Tibial artery (tissue), 4 donors: Measurements from ENCODE around the gene CIAO3.
A peak's percentile ranks its signal among the peaks of the same experiment; 100 is the strongest.

Experiments used
- DNase-seq, 2 donors: peaks; one replicate each; pipeline ENCODE4 v3.0.0-alpha.2; 2019
- H3K27ac ChIP-seq, 2 donors: fragments of 200-600 bp; sonication (generic) in 1 of 2; 1 replicate in 1 of 2; 2 replicates in 1 of 2; pipeline ENCODE4 v1.5.1; 2018 to 2019; ENCODE audit warnings: mild to moderate bottlenecking in 1 of 2
- H3K27me3 ChIP-seq, 2 donors: fragments of 200-600 bp; sonication (generic) in 1 of 2; one replicate each; pipeline versions ENCODE4 v1.5.1 to v1.6.0; 2016 to 2019
- H3K36me3 ChIP-seq, 3 donors: fragments of 200-600 bp; sonication (generic) in 2 of 3; one replicate each; pipeline ENCODE4 v1.5.1; 2016 to 2019; ENCODE audit warnings: mild to moderate bottlenecking in 2 of 3
- H3K4me1 ChIP-seq, 4 donors: fragments of 200-600 bp; sonication (generic) in 2 of 4; 1 replicate in 3 of 4; 2 replicates in 1 of 4; pipeline ENCODE4 v1.5.1; 2016 to 2019
- H3K4me3 ChIP-seq, 2 donors: fragments of 200-600 bp; sonication (generic) in 1 of 2; 1 replicate in 1 of 2; 2 replicates in 1 of 2; pipeline ENCODE4 v1.5.1; 2018 to 2019; ENCODE audit warnings: mild to moderate bottlenecking in 2 of 2
- H3K9me3 ChIP-seq, 3 donors: fragments of 200-600 bp; sonication (generic) in 1 of 3; one replicate each; pipeline ENCODE4 v1.5.1; 2016 to 2019
- CTCF ChIP-seq, 2 experiments: fragments of 200-600 bp in 1 of 2; fragments of 450-650 bp in 1 of 2; IDR thresholded peaks; one replicate each; pipeline ENCODE4 v1.5.1; 2017 to 2019; ENCODE audit warnings: antibody characterized with exemption in 2 of 2, mild to moderate bottlenecking in 1 of 2, moderate library complexity in 1 of 2
- intact Hi-C: fragments of 100-400 bp; cut with DNase I; formaldehyde crosslinking; loops from one replicate; pipeline ENCODE4 v1.15.0; 2023; ENCODE audit warnings: low total_unique reads

The CIAO3 gene

GRCh38 chr16:723695-724094, 17.1 kb downstream of the CIAO3 start:
- TF ChIP-seq CTCF (IDR thresholded peaks at IDR 0.05) = no peak
- peaks cover 0 to 58% (median 44%) of the 10 kb centered on the region in 4 donors for H3K4me1 ChIP-seq
- intact Hi-C loops = no loop called here
- H3K9me3 ChIP-seq = no peaks in the 10 kb centered on the region
- no peak overlapping the region for H3K4me3 ChIP-seq
- H3K27me3 ChIP-seq = peaks cover 0 to 38% of the 10 kb centered on the region in 2 donors
- H3K36me3 ChIP-seq = no peaks in the 10 kb centered on the region
- no peak for DNase-seq
- H3K27ac ChIP-seq = no peak overlapping the region

- Histone ChIP-seq H3K9me3 (no peaks in the 10 kb centered on the region), H3K27ac (no peak overlapping the region), H3K4me1 (peaks cover 0 to 52% (median 37%) of the 10 kb centered on the region in 4 donors), H3K4me3 (no peak overlapping the region), H3K27me3 (peaks cover 0 to 31% of the 10 kb centered on the region in 2 donors), H3K36me3 (no peaks in the 10 kb centered on the region)
- TF ChIP-seq CTCF (IDR thresholded peaks at IDR 0.05) = no peak
- no peak for DNase-seq
- intact Hi-C loops = no loop called here
Measured at GRCh38 chr16:722835-723633, 17.8 kb downstream of the CIAO3 start.

- peaks cover 0 to 44% (median 27%) of the 10 kb centered on the region in 4 donors for H3K4me1 ChIP-seq
- intact Hi-C loops = no loop called here
Measured at GRCh38 chr16:721765-722540, 18.8 kb downstream of the CIAO3 start.

GRCh38 chr16:720990-721764, 19.6 kb downstream of the CIAO3 start, which contains the start of gene ANTKMT:
Gene ANTKMT, plus strand, starts transcription at chr16:721146. Its CDS starts 129 bp downstream, at chr16:721275.
- Histone ChIP-seq H3K9me3 (no peaks in the 10 kb centered on the region), H3K4me1 (peaks cover 0 to 43% (median 25%) of the 10 kb centered on the region in 4 donors), H3K27me3 (peaks cover 0 to 21% of the 10 kb centered on the region in 2 donors), H3K27ac (peak within 1 kb of the TSS; percentile 77 to 92), H3K36me3 (no peaks in the 10 kb centered on the region), H3K4me3 (peak within 1 kb of the TSS; percentile 63 to 74)
- intact Hi-C loops = no loop called here
- peak; percentile 7 to 22 for TF ChIP-seq CTCF (IDR thresholded peaks at IDR 0.05)
- DNase-seq = peak; percentile 40 to 84

More at GRCh38 chr16:721765-722540, 18.8 kb downstream of the CIAO3 start:
- Histone ChIP-seq H3K27me3 (peaks cover 0 to 21% of the 10 kb centered on the region in 2 donors), H3K36me3 (no peaks in the 10 kb centered on the region), H3K9me3 (no peaks in the 10 kb centered on the region), H3K27ac (peak overlapping the region; percentile 77 to 92), H3K4me3 (peak overlapping the region; percentile 63 to 74)
- DNase-seq = no peak
- no peak for TF ChIP-seq CTCF (IDR thresholded peaks at IDR 0.05)

GRCh38 chr16:720447-720989, 20.3 kb downstream of the CIAO3 start:
- no peaks in the 10 kb centered on the region for H3K36me3 ChIP-seq
- peaks cover 0 to 20% of the 10 kb centered on the region in 2 donors for H3K27me3 ChIP-seq
- H3K9me3 ChIP-seq = no peaks in the 10 kb centered on the region
- no peak for DNase-seq
- peaks cover 0 to 48% (median 31%) of the 10 kb centered on the region in 4 donors for H3K4me1 ChIP-seq
- TF ChIP-seq CTCF (IDR thresholded peaks at IDR 0.05) = no peak
- peak overlapping the region; percentile 63 to 74 for H3K4me3 ChIP-seq
- H3K27ac ChIP-seq = peak overlapping the region; percentile 77 to 92
- intact Hi-C loops = no loop called here
